SK-N-SH (cell line): ENCODE measurements around the gene UBE2K. TPM values are rescaled to one million over a fixed set of nuclear protein-coding genes. Genes with fewer than 3 reads are reported as not detected.

ENCODE experiments used
- CTCF ChIA-PET: fragments of 300-600, 350-600 bp; formaldehyde crosslinking; extraction: SDS; loops from one replicate; lab custom pipeline; 2021; lab: Yijun Ruan, JAX
- POLR2A ChIA-PET: fragments of 350-600 bp; sonication (Branson Sonifier 250); formaldehyde crosslinking; extraction: SDS; loops from one replicate; lab custom pipeline; 2020; ENCODE audit warnings: antibody characterized with exemption, inconsistent platforms; lab: Yijun Ruan, JAX
- DNase-seq: peaks from one replicate; pipeline ENCODE4 v3.0.0; 2012
- H2AFZ ChIP-seq: fragments of 200-600 bp; sonication (generic); 2 replicates; pipeline ENCODE4 v1.8.1; 2016; ENCODE audit warnings: antibody characterized with exemption, mild to moderate bottlenecking, low read depth
- H3F3A ChIP-seq: fragments of 200-600 bp; sonication (generic); replicated peaks from 2 replicates; pipeline ENCODE3; 2016; ENCODE audit warnings: antibody characterized with exemption, mild to moderate bottlenecking; ENCODE audit not compliant: insufficient read depth
- H3K27ac ChIP-seq, 2 experiments: fragments of 200-500 bp in 1 of 2; fragments of 200-600 bp in 1 of 2; sonication (Bioruptor generic) in 1 of 2; sonication (generic), shearing (Covaris generic) in 1 of 2; 2 replicates each; pipeline versions ENCODE4 v1.5.1 to v1.6.1; 2014 to 2016; ENCODE audit warnings: low read depth in 2 of 2, inconsistent platforms in 1 of 2, low read length in 1 of 2, mild to moderate bottlenecking in 1 of 2, mixed read lengths in 1 of 2
- H3K27me3 ChIP-seq: fragments of 200-600 bp; sonication (generic), shearing (Covaris generic); 2 replicates; pipeline ENCODE4 v1.6.1; 2016; ENCODE audit warnings: mixed run types; ENCODE audit not compliant: insufficient read depth
- H3K36me3 ChIP-seq, 2 experiments: fragments of 200-500 bp in 1 of 2; fragments of 200-600 bp in 1 of 2; sonication (Bioruptor generic) in 1 of 2; sonication (generic) in 1 of 2; replicated peaks in 1 of 2; 2 replicates each; pipeline versions ENCODE3 to v1.5.1; 2014 to 2016; ENCODE audit warnings: low read length in 1 of 2, mild to moderate bottlenecking in 1 of 2; ENCODE audit not compliant: insufficient read depth in 2 of 2, control insufficient read depth in 1 of 2
- H3K4me1 ChIP-seq, 2 experiments: fragments of 200-500 bp in 1 of 2; fragments of 200-600 bp in 1 of 2; sonication (Bioruptor generic) in 1 of 2; sonication (generic), shearing (Covaris generic) in 1 of 2; 2 replicates each; pipeline versions ENCODE4 v1.5.1 to v1.6.1; 2014 to 2016; ENCODE audit warnings: low read depth in 1 of 2, low read length in 1 of 2, mixed run types in 1 of 2; ENCODE audit not compliant: insufficient read depth in 2 of 2, control insufficient read depth in 1 of 2
- H3K4me2 ChIP-seq: fragments of 200-600 bp; sonication (generic), shearing (Covaris generic); 2 replicates; pipeline ENCODE4 v1.6.1; 2017; ENCODE audit warnings: mixed run types
- H3K4me3 ChIP-seq, 2 experiments: fragments of 200-500 bp in 1 of 2; fragments of 200-600 bp in 1 of 2; sonication (Bioruptor generic) in 1 of 2; sonication (generic), shearing (Covaris generic) in 1 of 2; 2 replicates each; pipeline versions ENCODE4 v1.5.1 to v1.8.1; 2014 to 2016; ENCODE audit warnings: low read depth in 2 of 2, inconsistent platforms in 1 of 2, low read length in 1 of 2, mild to moderate bottlenecking in 1 of 2, mixed read lengths in 1 of 2, moderate library complexity in 1 of 2
- H3K79me2 ChIP-seq: fragments of 200-600 bp; sonication (generic); 2 replicates; pipeline ENCODE4 v1.8.1; 2017; ENCODE audit warnings: mild to moderate bottlenecking; ENCODE audit not compliant: insufficient read depth
- H3K9ac ChIP-seq: fragments of 200-600 bp; sonication (generic); 2 replicates; pipeline ENCODE4 v1.6.1; 2017; ENCODE audit warnings: mixed run types
- H3K9me2 ChIP-seq: fragments of 200-600 bp; sonication (generic); 2 replicates; pipeline ENCODE4 v1.6.1; 2017; ENCODE audit warnings: mixed run types
- H3K9me3 ChIP-seq: fragments of 200-600 bp; sonication (generic); 2 replicates; pipeline ENCODE4 v1.6.1; 2017; ENCODE audit warnings: mixed run types, mild to moderate bottlenecking, moderate library complexity
- H4K20me1 ChIP-seq: fragments of 200-600 bp; sonication (generic); 2 replicates; pipeline ENCODE4 v1.6.1; 2017; ENCODE audit warnings: mild to moderate bottlenecking, mixed run types; ENCODE audit not compliant: insufficient read depth
- CHD2 ChIP-seq: fragments of 150-350 bp; IDR thresholded peaks from 2 replicates; pipeline ENCODE4 v1.6.1; 2018; ENCODE audit warnings: low read length; ENCODE audit not compliant: partially characterized antibody
- ELF1 ChIP-seq: IDR thresholded peaks from 2 replicates; pipeline ENCODE4 v1.4.0; 2012
- EZH2phosphoT487 ChIP-seq: fragments of 200-600 bp; sonication (generic); IDR thresholded peaks from 2 replicates; pipeline ENCODE4 v1.6.1; 2017; ENCODE audit warnings: low read depth, mixed run types, mild to moderate bottlenecking, antibody characterized with exemption, moderate library complexity, borderline replicate concordance
- FOSL2 ChIP-seq: IDR thresholded peaks from 2 replicates; pipeline ENCODE4 v1.4.0; 2012; ENCODE audit warnings: low read depth, mild to moderate bottlenecking, moderate library complexity, borderline replicate concordance
- FOXM1 ChIP-seq: IDR thresholded peaks from 2 replicates; pipeline ENCODE4 v1.4.0; 2012; ENCODE audit warnings: low read depth, mild to moderate bottlenecking
- GABPA ChIP-seq: IDR thresholded peaks from 2 replicates; pipeline ENCODE4 v1.4.0; 2012; ENCODE audit warnings: low read depth, mild to moderate bottlenecking
- IRF3 ChIP-seq: fragments of 150-350 bp; IDR thresholded peaks from 2 replicates; pipeline ENCODE4 v1.6.1; 2016; ENCODE audit warnings: mild to moderate bottlenecking, low read depth, low read length
- JUND ChIP-seq: IDR thresholded peaks from 2 replicates; pipeline ENCODE4 v1.4.0; 2012
- NFIC ChIP-seq: IDR thresholded peaks from 2 replicates; pipeline ENCODE4 v1.4.0; 2012; ENCODE audit warnings: borderline replicate concordance
- PBX3 ChIP-seq: IDR thresholded peaks from 2 replicates; pipeline ENCODE4; 2012
- POLR2AphosphoS5 ChIP-seq: IDR thresholded peaks from 2 replicates; pipeline ENCODE4 v1.6.1; 2012; ENCODE audit warnings: low read depth, low read length
- RAD21 ChIP-seq: IDR thresholded peaks from 2 replicates; pipeline ENCODE4 v1.6.1; 2012; ENCODE audit warnings: mild to moderate bottlenecking, low read length
- REST ChIP-seq: IDR thresholded peaks from 2 replicates; pipeline ENCODE4 v1.6.1; 2012; ENCODE audit warnings: mild to moderate bottlenecking, low read depth, low read length, moderate library complexity
- RFX5 ChIP-seq: IDR thresholded peaks from 2 replicates; pipeline ENCODE4 v1.6.1; 2012; ENCODE audit warnings: mild to moderate bottlenecking, improper control_type of control experiment, low read length
- SIN3A ChIP-seq: IDR thresholded peaks from 2 replicates; pipeline ENCODE4 v1.6.1; 2012; ENCODE audit warnings: low read depth, mild to moderate bottlenecking, low read length, moderate library complexity, borderline replicate concordance
- TCF12 ChIP-seq: IDR thresholded peaks from 2 replicates; pipeline ENCODE4 v1.4.0; 2012
- WGBS: methylation state at CpG from one replicate; pipeline ENCODE4 v1.1.6; 2017; ENCODE audit warnings: low lambda C conversion rate; 5-methylcytosine and 5-hydroxymethylcytosine counted together
- polyA plus RNA-seq, 3 experiments: library from polyadenylated mRNA; depleted of rRNA; stranded (reverse); fragments of >200 nt; gene quantifications; 2 replicates each; pipeline ENCODE4 v1.2.3, GENCODE V29; 2012

The UBE2K gene
- polyA plus RNA-seq, 1 of the 3 experiments (the other 2 are of a cell fraction): 102 TPM

- H4K20me1 ChIP-seq: peaks cover 89% of the 10 kb centered on the region
- peaks cover 100% of the 10 kb centered on the region for H3K79me2 ChIP-seq
- H3K4me2 ChIP-seq: no peak overlapping the region
- H3K4me1 ChIP-seq: peaks cover 0 to 9% of the 10 kb centered on the region in 2 experiments; a peak in 1 of 4 replicates
- no peak overlapping the region for H3K4me3 ChIP-seq
- no peaks in the 10 kb centered on the region for H3K9me3 ChIP-seq
- no peak overlapping the region for H2AFZ ChIP-seq
- peaks cover 0 to 10% of the 10 kb centered on the region in 2 experiments for H3K36me3 ChIP-seq
- peaks cover 7% of the 10 kb centered on the region for H3F3A ChIP-seq
- TF ChIP-seq GABPA (no peak), REST (no peak), PBX3 (no peak), JUND (no peak), SIN3A (no peak), NFIC (no peak), ELF1 (no peak), EZH2phosphoT487 (no peak), TCF12 (no peak), FOXM1 (no peak)
- H3K9me2 ChIP-seq: no peaks in the 10 kb centered on the region
- no peak overlapping the region for H3K9ac ChIP-seq
- peak; percentile 18 for DNase-seq
- ChIA-PET POLR2A (interaction anchor here (0.6 kb wide), 1 partner anchor 323 kb away, joined by 3 read pairs; no protein-coding TSS in a partner anchor), CTCF (no interaction called here)
- WGBS: 71% methylated on average over 1 of the region's 1 CpG
- no peak overlapping the region; a peak in 1 of 4 replicates for H3K27ac ChIP-seq
- no peaks in the 10 kb centered on the region for H3K27me3 ChIP-seq
Observed at GRCh38 chr4:39713691-39714090, 15.8 kb downstream of the UBE2K start.

GRCh38 chr4:39714166-39714565, 16.2 kb downstream of the UBE2K start:
- H3K4me1 ChIP-seq: peaks cover 0 to 6% of the 10 kb centered on the region in 2 experiments; a peak in 1 of 4 replicates
- CTCF ChIA-PET: no interaction called here
- H3K36me3 ChIP-seq: peaks cover 0 to 10% of the 10 kb centered on the region in 2 experiments
- no peaks in the 10 kb centered on the region for H3K9me3 ChIP-seq
- no peak overlapping the region for H2AFZ ChIP-seq
- 100% methylated on average over 3 of the region's 3 CpGs for WGBS
- H3K79me2 ChIP-seq: peaks cover 100% of the 10 kb centered on the region
- TF ChIP-seq EZH2phosphoT487: no peak
- no peak for TF ChIP-seq RFX5
- TF ChIP-seq POLR2AphosphoS5: no peak
- TF ChIP-seq FOSL2: no peak
- TF ChIP-seq PBX3: no peak
- no peak for TF ChIP-seq FOXM1
- no peak for TF ChIP-seq IRF3
- TF ChIP-seq CHD2: no peak
- TF ChIP-seq RAD21: no peak
- no peak for DNase-seq
- H3K4me3 ChIP-seq: no peak overlapping the region
- no peaks in the 10 kb centered on the region for H3K9me2 ChIP-seq
- no peak overlapping the region; a peak in 1 of 4 replicates for H3K27ac ChIP-seq
- H3K9ac ChIP-seq: no peak overlapping the region
- H3K27me3 ChIP-seq: no peaks in the 10 kb centered on the region
- peaks cover 7% of the 10 kb centered on the region for H3F3A ChIP-seq
- peaks cover 89% of the 10 kb centered on the region for H4K20me1 ChIP-seq
- POLR2A ChIA-PET: no interaction called here
- H3K4me2 ChIP-seq: no peak overlapping the region
